H1 (cell line): ENCODE measurements around the gene EVI5.

Experiments used
- CBX5 ChIP-seq: fragments of 300-800, 300-1000 bp; sonication (generic); IDR thresholded peaks from 2 replicates; pipeline ENCODE4 v1.7.1; 2016; ENCODE audit warnings: antibody characterized with exemption, low read length, low read depth
- EZH2 ChIP-seq: fragments of 200-600 bp; sonication (generic); IDR thresholded peaks from 2 replicates; pipeline ENCODE4 v1.7.1; 2012; ENCODE audit warnings: low read depth, mild to moderate bottlenecking, moderate library complexity, low read length, inconsistent platforms; ENCODE audit not compliant: severe bottlenecking
- GTF2F1 ChIP-seq: IDR thresholded peaks from 2 replicates; pipeline ENCODE4 v1.6.1; 2012; ENCODE audit warnings: low read depth, low read length, improper control_type of control experiment, borderline replicate concordance
- HDAC2 ChIP-seq, 2 experiments: fragments of 300-600 bp in 1 of 2; sonication (generic) in 1 of 2; IDR thresholded peaks; 2 replicates each; pipeline ENCODE4 v1.6.1; 2011 to 2012; ENCODE audit warnings: low read depth in 2 of 2, low read length in 2 of 2, mild to moderate bottlenecking in 2 of 2, moderate library complexity in 2 of 2, borderline replicate concordance in 1 of 2, inconsistent platforms in 1 of 2
- NRF1 ChIP-seq: IDR thresholded peaks from 2 replicates; pipeline ENCODE4 v1.6.1; 2011; ENCODE audit warnings: mild to moderate bottlenecking, low read depth, low read length, improper control_type of control experiment
- POLR2A ChIP-seq, 2 experiments: IDR thresholded peaks; 1 replicate in 1 of 2; 2 replicates in 1 of 2; pipeline ENCODE4 v1.6.1; 2011; ENCODE audit warnings: low read depth in 2 of 2, low read length in 2 of 2, mild to moderate bottlenecking in 2 of 2; ENCODE audit errors: control extremely low read depth in 1 of 2
- POLR2AphosphoS5 ChIP-seq: IDR thresholded peaks from 2 replicates; pipeline ENCODE4 v1.6.1; 2011; ENCODE audit warnings: low read depth, low read length
- SP1 ChIP-seq: IDR thresholded peaks from 2 replicates; pipeline ENCODE4 v1.6.1; 2011; ENCODE audit warnings: low read depth, low read length
- TAF7 ChIP-seq: optimal IDR thresholded peaks from 2 replicates; pipeline ENCODE3; 2011; ENCODE audit warnings: low read depth, mild to moderate bottlenecking, inconsistent platforms, low read length, moderate library complexity, borderline replicate concordance
- TEAD4 ChIP-seq: IDR thresholded peaks from 2 replicates; pipeline ENCODE4 v1.6.1; 2012; ENCODE audit warnings: low read depth, low read length, inconsistent platforms, mixed read lengths
- ZNF274 ChIP-seq: IDR thresholded peaks from 2 replicates; pipeline ENCODE4 v1.7.0; 2012; ENCODE audit warnings: low read length, borderline replicate concordance; ENCODE audit errors: extremely low read depth
- TF ChIP-seq, protein P1 (sequence below), 3 experiments: IDR thresholded peaks; 1 replicate in 2 of 3; 2 replicates in 1 of 3; pipeline versions ENCODE4 v1.5.1 to v1.6.1; 2011; ENCODE audit warnings: low read length in 3 of 3, mild to moderate bottlenecking in 3 of 3, inconsistent platforms in 2 of 3, low read depth in 1 of 3, moderate library complexity in 1 of 3; ENCODE audit not compliant: insufficient read depth in 1 of 3; ENCODE audit errors: control extremely low read depth in 1 of 3
- TF ChIP-seq, protein P2 (sequence below): IDR thresholded peaks from 2 replicates; pipeline ENCODE4 v1.6.1; 2011; ENCODE audit warnings: low read length, improper control_type of control experiment

GRCh38 chr1:92805216-92805615 lies 20.3 kb upstream of the EVI5 start:
- TF ChIP-seq, protein P1, sequence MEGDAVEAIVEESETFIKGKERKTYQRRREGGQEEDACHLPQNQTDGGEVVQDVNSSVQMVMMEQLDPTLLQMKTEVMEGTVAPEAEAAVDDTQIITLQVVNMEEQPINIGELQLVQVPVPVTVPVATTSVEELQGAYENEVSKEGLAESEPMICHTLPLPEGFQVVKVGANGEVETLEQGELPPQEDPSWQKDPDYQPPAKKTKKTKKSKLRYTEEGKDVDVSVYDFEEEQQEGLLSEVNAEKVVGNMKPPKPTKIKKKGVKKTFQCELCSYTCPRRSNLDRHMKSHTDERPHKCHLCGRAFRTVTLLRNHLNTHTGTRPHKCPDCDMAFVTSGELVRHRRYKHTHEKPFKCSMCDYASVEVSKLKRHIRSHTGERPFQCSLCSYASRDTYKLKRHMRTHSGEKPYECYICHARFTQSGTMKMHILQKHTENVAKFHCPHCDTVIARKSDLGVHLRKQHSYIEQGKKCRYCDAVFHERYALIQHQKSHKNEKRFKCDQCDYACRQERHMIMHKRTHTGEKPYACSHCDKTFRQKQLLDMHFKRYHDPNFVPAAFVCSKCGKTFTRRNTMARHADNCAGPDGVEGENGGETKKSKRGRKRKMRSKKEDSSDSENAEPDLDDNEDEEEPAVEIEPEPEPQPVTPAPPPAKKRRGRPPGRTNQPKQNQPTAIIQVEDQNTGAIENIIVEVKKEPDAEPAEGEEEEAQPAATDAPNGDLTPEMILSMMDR (IDR thresholded peaks at IDR 0.05; ENCODE audit: control extremely low read depth in 1 of 3, insufficient read depth in 1 of 3, low read depth in 1 of 3, low read length in 3 of 3), result no peak
- TF ChIP-seq, protein P2, sequence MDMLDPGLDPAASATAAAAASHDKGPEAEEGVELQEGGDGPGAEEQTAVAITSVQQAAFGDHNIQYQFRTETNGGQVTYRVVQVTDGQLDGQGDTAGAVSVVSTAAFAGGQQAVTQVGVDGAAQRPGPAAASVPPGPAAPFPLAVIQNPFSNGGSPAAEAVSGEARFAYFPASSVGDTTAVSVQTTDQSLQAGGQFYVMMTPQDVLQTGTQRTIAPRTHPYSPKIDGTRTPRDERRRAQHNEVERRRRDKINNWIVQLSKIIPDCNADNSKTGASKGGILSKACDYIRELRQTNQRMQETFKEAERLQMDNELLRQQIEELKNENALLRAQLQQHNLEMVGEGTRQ, result no peak
- TF ChIP-seq POLR2AphosphoS5, result no peak
- no peak for TF ChIP-seq TAF7
- TF ChIP-seq POLR2A (IDR thresholded peaks at IDR 0.05; ENCODE audit: control extremely low read depth in 1 of 2, low read depth in 2 of 2, low read length in 2 of 2), result no peak
- TF ChIP-seq CBX5, result no peak
- no peak for TF ChIP-seq EZH2
- TF ChIP-seq SP1, result no peak
- TF ChIP-seq NRF1, result no peak
- TF ChIP-seq ZNF274, result no peak
- no peak for TF ChIP-seq TEAD4
- TF ChIP-seq HDAC2 (IDR thresholded peaks at IDR 0.05; ENCODE audit: borderline replicate concordance in 1 of 2, low read depth in 2 of 2, low read length in 2 of 2), result no peak
- no peak for TF ChIP-seq GTF2F1
